GM12865 (cell line): Measurements from ENCODE around the gene PRKACB.

Experiments used
- DNase-seq: peaks from one replicate; pipeline ENCODE4 v3.0.0; 2010; ENCODE audit warnings: low read depth
- H3K4me3 ChIP-seq: 2 replicates; pipeline ENCODE4 v1.5.1; 2011; ENCODE audit warnings: mild to moderate bottlenecking, low read depth, low read length, control low read depth
- TF ChIP-seq, protein P1 (sequence below): IDR thresholded peaks from 2 replicates; pipeline ENCODE4 v1.5.1; 2011; ENCODE audit warnings: low read length, control low read depth, low read depth, inconsistent platforms; ENCODE audit not compliant: insufficient read depth; ENCODE audit errors: missing control alignments

Gene PRKACB

DNA sequence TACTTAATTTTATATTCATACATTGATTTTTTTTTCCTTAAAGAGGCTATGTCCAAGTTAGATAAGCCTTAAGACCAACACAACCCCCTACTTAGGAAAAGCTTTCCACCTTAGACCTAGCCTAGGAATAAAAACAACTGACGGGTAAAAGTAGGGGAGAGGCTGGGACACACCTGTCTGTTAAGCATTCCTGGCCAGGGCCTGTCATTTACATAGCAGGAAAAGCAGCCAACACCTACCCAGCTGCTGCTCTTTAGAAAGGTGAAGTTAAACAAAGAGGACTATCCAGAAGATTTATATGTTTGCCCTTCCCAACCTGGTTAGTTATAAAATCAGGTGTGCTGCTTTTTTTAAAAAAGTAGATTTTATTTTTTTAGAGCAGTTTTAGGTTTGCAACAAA is 128.3 kb downstream of the PRKACB start:
- no peak overlapping the region for H3K4me3 ChIP-seq
- TF ChIP-seq, protein P1, sequence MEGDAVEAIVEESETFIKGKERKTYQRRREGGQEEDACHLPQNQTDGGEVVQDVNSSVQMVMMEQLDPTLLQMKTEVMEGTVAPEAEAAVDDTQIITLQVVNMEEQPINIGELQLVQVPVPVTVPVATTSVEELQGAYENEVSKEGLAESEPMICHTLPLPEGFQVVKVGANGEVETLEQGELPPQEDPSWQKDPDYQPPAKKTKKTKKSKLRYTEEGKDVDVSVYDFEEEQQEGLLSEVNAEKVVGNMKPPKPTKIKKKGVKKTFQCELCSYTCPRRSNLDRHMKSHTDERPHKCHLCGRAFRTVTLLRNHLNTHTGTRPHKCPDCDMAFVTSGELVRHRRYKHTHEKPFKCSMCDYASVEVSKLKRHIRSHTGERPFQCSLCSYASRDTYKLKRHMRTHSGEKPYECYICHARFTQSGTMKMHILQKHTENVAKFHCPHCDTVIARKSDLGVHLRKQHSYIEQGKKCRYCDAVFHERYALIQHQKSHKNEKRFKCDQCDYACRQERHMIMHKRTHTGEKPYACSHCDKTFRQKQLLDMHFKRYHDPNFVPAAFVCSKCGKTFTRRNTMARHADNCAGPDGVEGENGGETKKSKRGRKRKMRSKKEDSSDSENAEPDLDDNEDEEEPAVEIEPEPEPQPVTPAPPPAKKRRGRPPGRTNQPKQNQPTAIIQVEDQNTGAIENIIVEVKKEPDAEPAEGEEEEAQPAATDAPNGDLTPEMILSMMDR = no peak
- DNase-seq = no peak

DNA sequence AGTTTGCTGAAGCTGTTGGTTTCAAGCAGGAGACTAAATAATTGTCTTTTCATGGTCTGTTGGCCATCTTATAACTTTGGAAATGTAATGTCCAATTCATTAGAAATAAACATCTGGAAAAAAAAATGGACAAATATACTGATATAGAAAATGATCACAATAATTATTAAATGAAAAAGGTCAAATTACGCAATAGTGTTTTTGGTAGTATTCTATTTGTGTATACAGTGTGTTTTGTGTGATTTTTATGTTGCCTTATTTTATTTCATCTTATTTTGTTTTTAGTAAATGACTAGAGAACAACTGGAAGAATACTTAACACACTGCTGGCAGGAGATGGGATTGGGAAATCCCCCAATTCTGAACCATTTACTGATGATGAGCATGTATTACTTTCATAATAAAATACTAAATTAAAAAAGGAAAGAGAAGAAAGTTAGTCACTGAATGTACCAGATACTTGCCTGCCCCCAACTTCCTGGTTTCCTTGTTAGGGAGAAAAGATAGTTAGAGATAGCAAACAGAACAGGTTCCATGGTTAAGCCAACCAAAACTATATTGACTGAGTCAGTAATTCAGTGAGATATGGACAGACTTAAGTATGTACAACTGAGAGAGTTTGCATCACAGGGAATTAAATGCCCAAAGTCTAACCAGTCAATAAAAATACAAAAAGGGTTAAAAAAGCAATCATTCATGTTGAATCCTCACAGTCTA is 133.4 kb downstream of the PRKACB start:
- no peak overlapping the region for H3K4me3 ChIP-seq
- DNase-seq = no peak
- TF ChIP-seq, protein P1 = no peak

GRCh38 chr1:84278905-84279304 is 134.8 kb downstream of the PRKACB start:
- H3K4me3 ChIP-seq = no peak overlapping the region
- TF ChIP-seq, protein P1 = no peak
- no peak for DNase-seq

- no peak for DNase-seq
- TF ChIP-seq, protein P1 = no peak
Measured at GRCh38 chr1:84280912-84281311, 136.8 kb downstream of the PRKACB start.

DNA sequence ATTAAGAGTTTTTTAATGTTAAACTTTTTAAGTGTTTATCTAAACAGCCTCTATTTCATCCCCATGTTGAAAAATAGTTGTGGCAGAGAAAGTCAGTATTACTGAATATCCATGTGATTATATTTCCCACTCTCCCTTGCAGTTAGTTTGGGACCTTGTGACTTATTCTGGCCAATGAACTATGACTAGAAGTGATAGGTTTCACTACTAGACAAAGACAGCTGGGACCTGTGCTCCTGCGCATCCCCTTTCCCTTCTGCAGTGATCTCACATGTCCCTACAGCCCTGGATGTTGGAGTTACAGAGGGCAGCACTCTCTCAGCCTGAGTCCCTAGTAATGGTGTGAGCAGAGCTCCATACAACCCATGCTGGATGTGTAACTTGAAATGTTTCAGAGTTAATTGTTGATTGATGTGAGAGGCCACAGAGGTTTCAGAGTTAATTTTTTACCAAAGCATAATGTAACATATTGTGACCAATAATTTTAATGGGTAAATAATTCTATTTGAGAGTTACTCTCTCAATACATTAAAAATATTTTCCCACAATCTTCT is 138.8 kb downstream of the PRKACB start:
- TF ChIP-seq, protein P1 = no peak
- no peak for DNase-seq
- no peak overlapping the region for H3K4me3 ChIP-seq

More at GRCh38 chr1:84280912-84281311, 136.8 kb downstream of the PRKACB start:
- H3K4me3 ChIP-seq = no peak overlapping the region

DNA sequence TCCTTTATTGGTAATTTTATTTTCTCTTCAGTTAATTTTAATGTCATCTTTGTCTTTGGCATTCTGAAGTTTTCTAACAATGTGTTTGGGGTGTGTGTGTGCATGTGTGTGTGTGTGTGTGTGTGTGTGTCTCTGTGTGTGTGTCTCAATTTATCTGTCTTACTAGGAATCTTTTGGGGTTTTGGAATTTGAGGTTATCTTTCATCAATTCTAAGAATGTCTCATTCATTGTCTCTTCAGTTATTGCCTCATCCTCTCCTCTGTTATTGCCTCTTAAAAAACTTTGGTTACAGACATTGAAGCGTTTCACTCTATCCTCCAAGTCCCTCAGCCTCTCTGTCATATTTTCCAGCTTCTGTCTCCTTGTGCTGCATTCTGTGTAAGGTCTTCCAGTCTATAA is 139.3 kb downstream of the PRKACB start:
- TF ChIP-seq, protein P1 = no peak
- no peak for DNase-seq
- H3K4me3 ChIP-seq = no peak overlapping the region
